HepG2 (cell line): ENCODE measurements around the gene CAP2. TPM values are rescaled to one million over a fixed set of nuclear protein-coding genes. Genes with fewer than 3 reads are reported as not detected.
A peak's percentile ranks its signal among the peaks of the same experiment; 100 is the strongest.

Source experiments
- ATF7 ChIP-seq, 2 experiments: fragments of 450-650 bp in 1 of 2; sonication (generic) in 1 of 2; formaldehyde crosslinking in 1 of 2; IDR thresholded peaks; 2 replicates each; pipeline versions ENCODE4 v1.4.0 to v1.6.1; 2016 to 2020; ENCODE audit warnings: antibody characterized with exemption in 1 of 2, mild to moderate bottlenecking in 1 of 2, missing genetic modification reagents in 1 of 2
- GABPA ChIP-seq, 2 experiments: IDR thresholded peaks; 2 replicates each; pipeline ENCODE4 v1.6.1; 2011 to 2016; ENCODE audit warnings: low read depth in 2 of 2, low read length in 1 of 2, missing biosample characterization in 1 of 2, missing genetic modification characterization in 1 of 2
- MTERF4 ChIP-seq: sonication (generic); formaldehyde crosslinking; IDR thresholded peaks from 2 replicates; pipeline ENCODE4 v1.8.0; 2023; ENCODE audit warnings: mild to moderate bottlenecking, missing genetic modification reagents
- ZNF124 ChIP-seq: sonication (generic); formaldehyde crosslinking; IDR thresholded peaks from 2 replicates; pipeline ENCODE4 v1.4.0; 2020; ENCODE audit warnings: missing genetic modification reagents
- polyA plus RNA-seq, 8 experiments: library from polyadenylated mRNA; depleted of rRNA in 3 of 8; stranded (reverse) in 7 of 8; unstranded in 1 of 8; fragments of >200 nt; fragmentation: Illumina TruSeq in 4 of 8; extraction: Trizol in 4 of 8; gene quantifications; 2 replicates each; pipeline versions ENCODE4 v1.2.1 to v1.2.3, GENCODE V29; 2011 to 2016; ENCODE audit warnings: low read depth in 4 of 8, missing spikeins in 1 of 8, mixed read lengths in 1 of 8; ENCODE audit not compliant: insufficient read depth in 1 of 8
- total RNA-seq, 5 experiments: library from RNA; depleted of rRNA; stranded (reverse); fragments of >200 nt; fragmentation: Illumina TruSeq; extraction: Trizol; gene quantifications; 2 replicates each; pipeline ENCODE4 v1.2.3, GENCODE V29; 2016; ENCODE audit warnings: low read depth in 1 of 5
- TF ChIP-seq, protein P1 (sequence below): sonication (generic); formaldehyde crosslinking; conservative IDR thresholded peaks from 2 replicates; pipeline ENCODE4 v1.8.0; 2022; ENCODE audit warnings: mild to moderate bottlenecking, moderate library complexity, missing genetic modification reagents
- TF ChIP-seq, protein P2 (sequence below): IDR thresholded peaks from 2 replicates; pipeline ENCODE4 v1.6.1; 2016; ENCODE audit warnings: control low read depth
- TF ChIP-seq, protein P3 (sequence below): IDR thresholded peaks from 2 replicates; pipeline ENCODE4 v1.6.1; 2016
- TF ChIP-seq, protein P4 (sequence below): sonication (generic); formaldehyde crosslinking; IDR thresholded peaks from 2 replicates; pipeline ENCODE4 v1.9.0; 2021; ENCODE audit warnings: mild to moderate bottlenecking, missing genetic modification reagents

The CAP2 gene
- total and polyA plus RNA-seq, 2 of the 13 experiments (the other 11 are each of a cell fraction or from before 2014, with no cell fraction given) = 7.9 to 53.1 TPM

DNA sequence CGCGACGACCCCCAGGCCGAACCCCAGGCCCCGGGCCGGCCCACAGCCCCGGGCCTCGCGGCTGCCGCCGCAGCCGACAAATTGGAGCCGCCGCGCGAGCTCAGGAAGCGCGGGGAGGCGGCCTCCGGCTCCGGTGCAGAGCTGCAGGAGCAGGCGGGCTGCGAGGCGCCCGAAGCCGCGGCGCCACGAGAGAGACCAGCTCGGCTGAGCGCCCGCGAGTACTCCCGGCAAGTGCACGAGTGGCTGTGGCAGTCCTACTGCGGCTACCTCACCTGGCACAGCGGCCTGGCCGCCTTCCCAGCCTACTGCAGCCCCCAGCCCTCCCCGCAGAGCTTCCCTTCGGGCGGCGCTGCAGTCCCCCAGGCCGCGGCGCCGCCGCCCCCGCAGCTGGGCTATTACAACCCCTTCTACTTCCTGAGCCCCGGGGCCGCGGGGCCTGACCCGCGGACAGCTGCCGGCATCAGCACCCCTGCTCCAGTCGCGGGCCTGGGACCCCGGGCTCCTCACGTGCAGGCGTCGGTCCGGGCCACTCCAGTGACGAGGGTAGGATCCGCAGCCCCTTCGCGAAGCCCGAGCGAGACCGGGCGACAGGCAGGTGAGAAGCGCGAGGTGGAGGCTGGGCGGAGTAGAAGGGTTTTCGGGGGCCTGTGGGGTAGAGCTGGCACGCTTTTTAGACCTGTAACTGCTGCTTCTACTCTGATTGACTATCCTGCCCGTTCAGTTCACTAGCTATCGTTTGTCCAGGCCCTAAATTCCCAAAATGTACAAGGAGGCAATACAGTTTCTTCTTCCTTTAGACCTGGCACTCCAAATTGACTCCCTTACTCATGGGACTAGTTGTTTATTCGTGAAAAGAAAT lies 207.4 kb downstream of the CAP2 start (continued):
- TF ChIP-seq ATF7 (IDR thresholded peaks at IDR 0.05) (no peak), ATF7 (CRISPR knock-in tag; IDR thresholded peaks at IDR 0.05) (no peak), MTERF4 (CRISPR knock-in tag) (peak; percentile 93), GABPA (IDR thresholded peaks at IDR 0.05; ENCODE audit: low read depth, low read length) (no peak), GABPA (CRISPR knock-in tag; IDR thresholded peaks at IDR 0.05; ENCODE audit: low read depth) (0 out of 2 replicates have a peak, but pooled peaks have one; percentile 9), ZNF124 (CRISPR knock-in tag) (peak; percentile 11; the same call in 1 of the 2 replicates)
- TF ChIP-seq, protein P1, sequence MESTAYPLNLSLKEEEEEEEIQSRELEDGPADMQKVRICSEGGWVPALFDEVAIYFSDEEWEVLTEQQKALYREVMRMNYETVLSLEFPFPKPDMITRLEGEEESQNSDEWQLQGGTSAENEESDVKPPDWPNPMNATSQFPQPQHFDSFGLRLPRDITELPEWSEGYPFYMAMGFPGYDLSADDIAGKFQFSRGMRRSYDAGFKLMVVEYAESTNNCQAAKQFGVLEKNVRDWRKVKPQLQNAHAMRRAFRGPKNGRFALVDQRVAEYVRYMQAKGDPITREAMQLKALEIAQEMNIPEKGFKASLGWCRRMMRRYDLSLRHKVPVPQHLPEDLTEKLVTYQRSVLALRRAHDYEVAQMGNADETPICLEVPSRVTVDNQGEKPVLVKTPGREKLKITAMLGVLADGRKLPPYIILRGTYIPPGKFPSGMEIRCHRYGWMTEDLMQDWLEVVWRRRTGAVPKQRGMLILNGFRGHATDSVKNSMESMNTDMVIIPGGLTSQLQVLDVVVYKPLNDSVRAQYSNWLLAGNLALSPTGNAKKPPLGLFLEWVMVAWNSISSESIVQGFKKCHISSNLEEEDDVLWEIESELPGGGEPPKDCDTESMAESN (CRISPR knock-in tag) = peak; percentile 64
- TF ChIP-seq, protein P2, sequence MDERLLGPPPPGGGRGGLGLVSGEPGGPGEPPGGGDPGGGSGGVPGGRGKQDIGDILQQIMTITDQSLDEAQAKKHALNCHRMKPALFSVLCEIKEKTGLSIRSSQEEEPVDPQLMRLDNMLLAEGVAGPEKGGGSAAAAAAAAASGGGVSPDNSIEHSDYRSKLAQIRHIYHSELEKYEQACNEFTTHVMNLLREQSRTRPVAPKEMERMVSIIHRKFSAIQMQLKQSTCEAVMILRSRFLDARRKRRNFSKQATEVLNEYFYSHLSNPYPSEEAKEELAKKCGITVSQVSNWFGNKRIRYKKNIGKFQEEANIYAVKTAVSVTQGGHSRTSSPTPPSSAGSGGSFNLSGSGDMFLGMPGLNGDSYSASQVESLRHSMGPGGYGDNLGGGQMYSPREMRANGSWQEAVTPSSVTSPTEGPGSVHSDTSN (CRISPR knock-in tag) = no peak
- TF ChIP-seq, protein P3, sequence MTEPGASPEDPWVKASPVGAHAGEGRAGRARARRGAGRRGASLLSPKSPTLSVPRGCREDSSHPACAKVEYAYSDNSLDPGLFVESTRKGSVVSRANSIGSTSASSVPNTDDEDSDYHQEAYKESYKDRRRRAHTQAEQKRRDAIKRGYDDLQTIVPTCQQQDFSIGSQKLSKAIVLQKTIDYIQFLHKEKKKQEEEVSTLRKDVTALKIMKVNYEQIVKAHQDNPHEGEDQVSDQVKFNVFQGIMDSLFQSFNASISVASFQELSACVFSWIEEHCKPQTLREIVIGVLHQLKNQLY (CRISPR knock-in tag) = no peak
- TF ChIP-seq, protein P4, sequence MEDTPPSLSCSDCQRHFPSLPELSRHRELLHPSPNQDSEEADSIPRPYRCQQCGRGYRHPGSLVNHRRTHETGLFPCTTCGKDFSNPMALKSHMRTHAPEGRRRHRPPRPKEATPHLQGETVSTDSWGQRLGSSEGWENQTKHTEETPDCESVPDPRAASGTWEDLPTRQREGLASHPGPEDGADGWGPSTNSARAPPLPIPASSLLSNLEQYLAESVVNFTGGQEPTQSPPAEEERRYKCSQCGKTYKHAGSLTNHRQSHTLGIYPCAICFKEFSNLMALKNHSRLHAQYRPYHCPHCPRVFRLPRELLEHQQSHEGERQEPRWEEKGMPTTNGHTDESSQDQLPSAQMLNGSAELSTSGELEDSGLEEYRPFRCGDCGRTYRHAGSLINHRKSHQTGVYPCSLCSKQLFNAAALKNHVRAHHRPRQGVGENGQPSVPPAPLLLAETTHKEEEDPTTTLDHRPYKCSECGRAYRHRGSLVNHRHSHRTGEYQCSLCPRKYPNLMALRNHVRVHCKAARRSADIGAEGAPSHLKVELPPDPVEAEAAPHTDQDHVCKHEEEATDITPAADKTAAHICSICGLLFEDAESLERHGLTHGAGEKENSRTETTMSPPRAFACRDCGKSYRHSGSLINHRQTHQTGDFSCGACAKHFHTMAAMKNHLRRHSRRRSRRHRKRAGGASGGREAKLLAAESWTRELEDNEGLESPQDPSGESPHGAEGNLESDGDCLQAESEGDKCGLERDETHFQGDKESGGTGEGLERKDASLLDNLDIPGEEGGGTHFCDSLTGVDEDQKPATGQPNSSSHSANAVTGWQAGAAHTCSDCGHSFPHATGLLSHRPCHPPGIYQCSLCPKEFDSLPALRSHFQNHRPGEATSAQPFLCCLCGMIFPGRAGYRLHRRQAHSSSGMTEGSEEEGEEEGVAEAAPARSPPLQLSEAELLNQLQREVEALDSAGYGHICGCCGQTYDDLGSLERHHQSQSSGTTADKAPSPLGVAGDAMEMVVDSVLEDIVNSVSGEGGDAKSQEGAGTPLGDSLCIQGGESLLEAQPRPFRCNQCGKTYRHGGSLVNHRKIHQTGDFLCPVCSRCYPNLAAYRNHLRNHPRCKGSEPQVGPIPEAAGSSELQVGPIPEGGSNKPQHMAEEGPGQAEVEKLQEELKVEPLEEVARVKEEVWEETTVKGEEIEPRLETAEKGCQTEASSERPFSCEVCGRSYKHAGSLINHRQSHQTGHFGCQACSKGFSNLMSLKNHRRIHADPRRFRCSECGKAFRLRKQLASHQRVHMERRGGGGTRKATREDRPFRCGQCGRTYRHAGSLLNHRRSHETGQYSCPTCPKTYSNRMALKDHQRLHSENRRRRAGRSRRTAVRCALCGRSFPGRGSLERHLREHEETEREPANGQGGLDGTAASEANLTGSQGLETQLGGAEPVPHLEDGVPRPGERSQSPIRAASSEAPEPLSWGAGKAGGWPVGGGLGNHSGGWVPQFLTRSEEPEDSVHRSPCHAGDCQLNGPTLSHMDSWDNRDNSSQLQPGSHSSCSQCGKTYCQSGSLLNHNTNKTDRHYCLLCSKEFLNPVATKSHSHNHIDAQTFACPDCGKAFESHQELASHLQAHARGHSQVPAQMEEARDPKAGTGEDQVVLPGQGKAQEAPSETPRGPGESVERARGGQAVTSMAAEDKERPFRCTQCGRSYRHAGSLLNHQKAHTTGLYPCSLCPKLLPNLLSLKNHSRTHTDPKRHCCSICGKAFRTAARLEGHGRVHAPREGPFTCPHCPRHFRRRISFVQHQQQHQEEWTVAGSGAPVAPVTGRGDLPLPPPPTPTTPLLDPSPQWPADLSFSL = peak; percentile 68; the same call in 1 of the 2 replicates
